Epithelial cell of proximal tubule (primary cell): ENCODE data around the gene LRRC63. TPM values are rescaled to one million over a fixed set of nuclear protein-coding genes. Genes with fewer than 3 reads are reported as not detected.

Experiments used
- DNase-seq: peaks from one replicate; pipeline ENCODE4 v3.0.0-alpha.2; 2011; ENCODE audit warnings: low read depth
- H3K4me3 ChIP-seq: 2 replicates; pipeline ENCODE4 v1.5.1; 2011; ENCODE audit warnings: low read depth, mild to moderate bottlenecking, low read length
- CTCF ChIP-seq: conservative IDR thresholded peaks from 2 replicates; pipeline ENCODE4 v1.5.1; 2012; ENCODE audit warnings: low read depth, mild to moderate bottlenecking, low read length
- total RNA-seq: library from RNA; depleted of rRNA; stranded (reverse); fragments of >200 nt; gene quantifications from 2 replicates; pipeline ENCODE4 v1.2.3, GENCODE V29; 2015

Gene LRRC63
- total RNA-seq, 1 donor from 2014 or later = not detected

DNA sequence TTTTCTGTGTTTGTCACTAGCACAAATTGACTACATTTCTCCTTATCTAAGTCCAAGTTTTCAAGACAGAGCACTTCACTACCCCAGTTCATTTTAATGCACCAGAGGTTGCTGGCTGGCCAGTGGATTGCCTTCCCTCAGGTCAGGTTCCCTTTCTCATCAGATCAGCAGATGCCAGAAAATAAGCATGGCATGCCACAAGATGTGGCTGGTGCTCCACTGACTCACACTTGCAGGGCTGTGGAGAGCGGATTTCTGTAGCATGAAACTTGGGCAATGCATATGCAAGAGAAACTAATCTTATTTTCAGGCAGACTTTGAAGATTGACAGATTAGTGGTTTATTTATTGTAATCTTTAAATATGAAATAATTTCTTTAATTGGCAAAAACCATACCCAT, 95.8 kb downstream of the LRRC63 start:
- no peak for DNase-seq
- TF ChIP-seq CTCF = no peak
- no peak overlapping the region for H3K4me3 ChIP-seq

DNA sequence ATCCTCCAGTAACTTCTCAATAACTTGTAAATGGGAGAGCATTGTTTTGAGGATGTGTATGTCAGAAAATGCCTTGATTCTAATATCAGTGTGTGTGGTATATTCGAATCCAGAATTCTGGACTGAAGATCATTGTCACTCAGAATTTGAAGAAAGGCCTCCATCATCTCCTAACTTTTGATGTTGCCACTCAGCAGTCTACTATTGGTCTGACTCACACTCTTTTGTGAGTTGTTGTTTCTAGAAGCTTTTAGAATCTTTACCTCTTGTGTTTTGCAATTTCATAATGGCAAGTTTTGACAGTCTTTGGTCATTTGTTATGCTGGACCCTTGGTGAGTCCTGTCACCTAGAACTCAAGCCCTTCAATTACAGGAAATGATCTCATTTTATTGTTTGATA, 98.3 kb downstream of the LRRC63 start:
- DNase-seq = no peak
- no peak overlapping the region for H3K4me3 ChIP-seq
- TF ChIP-seq CTCF = no peak

GRCh38 chr13:46311217-46311616, 99.5 kb downstream of the LRRC63 start:
- no peak overlapping the region for H3K4me3 ChIP-seq
- TF ChIP-seq CTCF = no peak
- no peak for DNase-seq

GRCh38 chr13:46313024-46313423, 101.3 kb downstream of the LRRC63 start:
- no peak for DNase-seq
- H3K4me3 ChIP-seq = no peak overlapping the region
- no peak for TF ChIP-seq CTCF

DNA sequence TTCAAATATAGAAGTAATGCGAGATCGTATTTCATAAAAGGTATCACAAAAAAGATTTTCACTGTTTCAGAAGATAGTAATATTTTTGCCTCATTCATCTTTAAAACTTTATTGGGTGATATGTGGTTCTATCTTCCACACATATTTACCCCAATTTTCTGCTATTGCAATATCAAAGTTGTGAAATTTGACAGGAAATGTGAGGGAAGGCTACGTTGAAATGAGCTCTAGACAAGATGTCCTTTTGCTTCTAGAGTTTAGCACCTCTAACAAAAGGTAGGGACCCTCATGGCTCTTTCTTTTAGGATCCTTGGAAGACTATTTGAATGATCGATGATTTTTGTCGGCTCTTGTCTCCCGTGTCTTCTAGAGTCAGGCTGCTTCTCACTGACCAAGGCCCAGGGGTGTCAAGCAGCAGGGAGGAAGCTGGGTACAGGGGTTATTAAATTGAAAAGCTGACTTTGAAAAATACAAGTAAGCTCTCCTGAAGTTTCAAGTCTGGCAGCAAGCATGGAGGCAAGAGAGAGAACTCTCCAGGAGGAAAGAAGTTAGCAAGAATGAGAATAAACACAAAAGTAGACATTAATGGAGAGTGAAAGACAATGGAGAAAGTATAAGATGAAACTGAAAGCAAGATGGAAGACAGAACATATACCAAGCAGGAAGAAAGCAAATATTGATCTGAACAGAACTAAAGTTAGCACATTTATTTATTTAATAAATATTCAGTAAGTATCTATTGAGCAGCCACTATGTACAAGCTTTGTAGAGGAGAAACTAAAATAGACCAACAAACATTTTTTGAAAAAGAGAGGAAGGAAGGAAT, 101.9 kb downstream of the LRRC63 start:
- no peak for DNase-seq
- no peak for TF ChIP-seq CTCF
- no peak overlapping the region for H3K4me3 ChIP-seq

DNA sequence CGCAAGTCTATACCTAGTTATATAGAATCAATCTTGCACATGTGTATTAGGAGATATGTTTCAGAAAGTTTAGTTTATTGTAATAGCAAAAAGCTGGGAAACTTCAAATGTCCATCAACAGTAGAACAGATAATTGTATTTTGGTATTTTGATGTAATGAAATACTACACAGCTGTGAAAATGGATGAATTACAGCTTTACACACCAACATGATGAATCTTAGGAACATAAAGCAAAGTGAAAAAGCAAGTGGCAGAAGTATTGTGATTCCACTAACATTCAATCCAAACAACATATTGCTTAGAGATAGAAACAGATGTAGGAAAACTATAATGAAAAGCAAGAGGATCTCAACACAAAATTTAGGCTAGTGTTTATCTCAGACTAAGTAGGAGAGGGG, 102.9 kb downstream of the LRRC63 start:
- no peak for DNase-seq
- no peak for TF ChIP-seq CTCF
- no peak overlapping the region for H3K4me3 ChIP-seq

GRCh38 chr13:46315036-46315435, 103.3 kb downstream of the LRRC63 start:
- no peak for TF ChIP-seq CTCF
- DNase-seq = no peak
- H3K4me3 ChIP-seq = no peak overlapping the region
